ENCODE data around the gene FOXP3.

The FOXP3 gene

GRCh38 chrX:49212209-49212608, 52.3 kb downstream of the FOXP3 start:
- no peak for DNase-seq

- no peak for DNase-seq
Measured at GRCh38 chrX:49211074-49211473, 53.4 kb downstream of the FOXP3 start.

DNA sequence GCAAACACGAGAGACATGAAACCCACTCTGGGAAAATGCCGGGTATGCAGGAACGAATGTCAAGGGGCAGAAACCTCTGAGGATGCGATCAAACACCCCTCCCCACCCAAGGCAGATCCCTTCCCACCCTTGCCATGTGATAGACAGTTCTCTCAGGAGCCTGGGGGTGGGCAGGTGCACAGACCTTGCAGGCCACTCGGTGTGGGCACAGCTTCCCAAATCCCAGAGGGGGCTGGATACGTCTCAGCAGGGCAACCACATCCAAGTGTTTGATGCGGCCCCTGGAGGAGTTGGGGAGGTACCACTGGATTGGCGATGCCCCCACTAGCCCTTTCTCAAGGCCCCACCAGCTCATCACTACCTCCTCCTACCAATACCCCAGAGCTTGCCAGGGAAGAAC, 54.1 kb downstream of the FOXP3 start:
- no peak for DNase-seq

- no peak for DNase-seq
Measured at GRCh38 chrX:49209434-49210251, 54.9 kb downstream of the FOXP3 start.

- no peak for DNase-seq
Measured at GRCh38 chrX:49208399-49208798, 56.1 kb downstream of the FOXP3 start.

GRCh38 chrX:49206543-49206942, 58.0 kb downstream of the FOXP3 start:
- no peak for DNase-seq

- no peak for DNase-seq
Measured at GRCh38 chrX:49205443-49205842, 59.1 kb downstream of the FOXP3 start.

- no peak for DNase-seq
Measured at GRCh38 chrX:49204709-49205108, 59.8 kb downstream of the FOXP3 start.

DNA sequence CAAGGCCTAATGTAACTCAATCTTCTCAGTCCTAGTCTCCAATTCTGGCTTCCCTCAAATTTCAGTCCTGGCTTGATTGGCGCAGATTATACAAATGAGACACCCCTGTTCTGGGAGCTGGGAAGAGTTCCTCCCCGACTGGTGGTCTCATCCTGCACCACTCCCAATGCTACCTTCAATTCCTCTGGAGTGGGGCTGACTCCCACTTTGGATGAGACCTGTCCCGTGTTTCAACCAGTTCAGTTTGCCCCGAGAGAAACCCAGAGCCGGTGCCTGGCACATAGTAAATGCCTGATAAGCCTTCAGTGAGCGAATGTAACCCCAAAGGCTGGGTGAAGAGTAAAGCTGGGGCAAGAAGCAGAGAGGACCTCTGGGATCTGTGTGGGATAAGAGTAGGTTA, 60.5 kb downstream of the FOXP3 start:
- no peak for DNase-seq

GRCh38 chrX:49203536-49203935, 61.0 kb downstream of the FOXP3 start:
- no peak for DNase-seq

- no peak for DNase-seq
Measured at GRCh38 chrX:49202022-49202421, 62.5 kb downstream of the FOXP3 start.

All from right hindlimb (tissue), 1 donor.